HCT116 (cell line): ENCODE results near the gene LRP1B. TPM values are rescaled to one million over a fixed set of nuclear protein-coding genes. Genes with fewer than 3 reads are reported as not detected.

ENCODE experiments used
- ATAC-seq: fragments of 200-7000 bp; cut with Tn5 transposase; 2 replicates; pipeline ENCODE4 v1.9.1; 2020; ENCODE audit warnings: mild to moderate bottlenecking, moderate library complexity
- BruUV-seq: library from RNA; stranded (reverse); fragments of 400-500 nt; replicated peaks from 2 replicates; lab custom pipeline; 2021; lab: Mats Ljungman, UMichigan
- CTCF ChIA-PET: fragments of 300-600 bp; sonication (Branson Sonifier 250); formaldehyde crosslinking; loops from one replicate; lab custom pipeline; 2021; ENCODE audit warnings: antibody characterized with exemption; lab: Charles Lee
- POLR2A ChIA-PET: fragments of 300-600, 350-600 bp; sonication (Branson Sonifier 250); formaldehyde crosslinking; loops from one replicate; lab custom pipeline; 2021; ENCODE audit warnings: antibody characterized with exemption; lab: Charles Lee
- RAD21 ChIA-PET, 2 experiments: fragments of 300-600 bp; sonication (Branson Sonifier 250); formaldehyde crosslinking; loops; one replicate each; lab custom pipeline; 2023; ENCODE audit warnings: low total read pairs in 2 of 2; ENCODE audit not compliant: uncharacterized antibody in 2 of 2, unreplicated experiment in 2 of 2, low non-redundant PET in 1 of 2; lab: Charles Lee
- DNase-seq: peaks from one replicate; pipeline ENCODE4 v3.0.0-alpha.2; 2010; ENCODE audit warnings: low read depth, low spot score
- H2AFZ ChIP-seq: fragments of 200-600 bp; shearing (Covaris generic), sonication (generic); 2 replicates; pipeline ENCODE4 v1.6.1; 2017; ENCODE audit warnings: low read depth, mixed run types, mixed read lengths, antibody characterized with exemption, low read length; ENCODE audit not compliant: poor library complexity, severe bottlenecking
- H3K27ac ChIP-seq: 2 replicates; pipeline ENCODE4 v1.5.1; 2012; ENCODE audit warnings: low read depth, low read length
- H3K27me3 ChIP-seq: fragments of 200-600 bp; sonication (generic); 2 replicates; pipeline ENCODE4 v1.6.1; 2016; ENCODE audit warnings: mixed run types, low read length, mixed read lengths; ENCODE audit not compliant: insufficient read depth
- H3K36me3 ChIP-seq, 2 experiments: fragments of 200-500 bp in 1 of 2; fragments of 200-600 bp in 1 of 2; sonication (Bioruptor generic) in 1 of 2; sonication (generic) in 1 of 2; 2 replicates each; pipeline versions ENCODE4 v1.5.1 to v1.6.1; 2014 to 2016; ENCODE audit warnings: low read length in 2 of 2, inconsistent platforms in 1 of 2, mixed read lengths in 1 of 2, mixed run types in 1 of 2; ENCODE audit not compliant: insufficient read depth in 2 of 2, control insufficient read depth in 1 of 2
- H3K4me1 ChIP-seq, 2 experiments: fragments of 200-600 bp in 1 of 2; sonication (generic) in 1 of 2; 2 replicates each; pipeline versions ENCODE4 v1.5.1 to v1.6.1; 2012 to 2017; ENCODE audit warnings: low read length in 2 of 2, inconsistent platforms in 1 of 2, mild to moderate bottlenecking in 1 of 2, mixed read lengths in 1 of 2, mixed run types in 1 of 2, moderate library complexity in 1 of 2; ENCODE audit not compliant: insufficient read depth in 2 of 2, control insufficient read depth in 1 of 2
- H3K4me2 ChIP-seq: fragments of 200-600 bp; sonication (generic); 2 replicates; pipeline ENCODE4 v1.6.1; 2017; ENCODE audit warnings: mixed run types, low read length, mixed read lengths
- H3K4me3 ChIP-seq, 2 experiments: fragments of 200-600 bp in 1 of 2; sonication (generic) in 1 of 2; replicated peaks in 1 of 2; 2 replicates each; pipeline ENCODE4 v1.5.1; 2011 to 2016; ENCODE audit warnings: low read length in 2 of 2, control low read depth in 1 of 2, low read depth in 1 of 2, mild to moderate bottlenecking in 1 of 2, mixed read lengths in 1 of 2, mixed run types in 1 of 2
- H3K79me2 ChIP-seq: fragments of 200-600 bp; sonication (generic); 2 replicates; pipeline ENCODE4 v1.6.1; 2017; ENCODE audit warnings: mild to moderate bottlenecking, mixed run types, low read length, moderate library complexity, mixed read lengths; ENCODE audit not compliant: insufficient read depth
- H3K9ac ChIP-seq: fragments of 200-600 bp; sonication (generic); 2 replicates; pipeline ENCODE4 v1.6.1; 2016; ENCODE audit warnings: low read length, mixed read lengths
- H3K9me2 ChIP-seq: fragments of 200-600 bp; sonication (generic), shearing (Covaris generic); 2 replicates; pipeline ENCODE4 v1.6.1; 2017; ENCODE audit warnings: mixed run types, mild to moderate bottlenecking, moderate library complexity; ENCODE audit not compliant: insufficient read depth
- H3K9me3 ChIP-seq, 2 experiments: fragments of 200-500 bp in 1 of 2; fragments of 200-600 bp in 1 of 2; sonication (Bioruptor generic) in 1 of 2; sonication (generic) in 1 of 2; 2 replicates each; pipeline ENCODE4 v1.6.1; 2014 to 2017; ENCODE audit warnings: low read length in 2 of 2, mixed read lengths in 2 of 2, inconsistent platforms in 1 of 2, low read depth in 1 of 2, mild to moderate bottlenecking in 1 of 2, mixed run types in 1 of 2, moderate library complexity in 1 of 2; ENCODE audit not compliant: control insufficient read depth in 1 of 2, insufficient read depth in 1 of 2
- H4K20me1 ChIP-seq: fragments of 200-600 bp; sonication (generic), shearing (Covaris generic); 2 replicates; pipeline ENCODE4 v1.6.1; 2017; ENCODE audit warnings: mixed run types, mild to moderate bottlenecking, moderate library complexity; ENCODE audit not compliant: insufficient read depth
- CEBPB ChIP-seq: IDR thresholded peaks from 2 replicates; pipeline ENCODE4 v1.6.1; 2012; ENCODE audit warnings: low read depth
- EZH2 ChIP-seq: fragments of 200-600 bp; sonication (generic); IDR thresholded peaks from 2 replicates; pipeline ENCODE4 v1.6.1; 2017; ENCODE audit warnings: antibody characterized with exemption, mixed run types
- SIN3A ChIP-seq: IDR thresholded peaks from 2 replicates; pipeline ENCODE4 v1.6.1; 2012; ENCODE audit warnings: low read depth
- SP1 ChIP-seq: IDR thresholded peaks from 2 replicates; pipeline ENCODE4 v1.6.1; 2012; ENCODE audit warnings: low read depth
- intact Hi-C: fragments of 100-400 bp; cut with micrococcal nuclease; formaldehyde crosslinking; loops from 2 replicates; pipeline ENCODE4 v1.10.0; 2022
- total RNA-seq: library from RNA; stranded (reverse); gene quantifications from one replicate; pipeline ENCODE4 v1.2.1, GENCODE V29; 2021; ENCODE audit not compliant: unreplicated experiment
- TF ChIP-seq, protein P1 (sequence below): IDR thresholded peaks from 2 replicates; pipeline ENCODE4 v1.6.1; 2012; ENCODE audit warnings: low read depth
- TF ChIP-seq, protein P2 (sequence below), 3 experiments: fragments of 200-600 bp in 1 of 3; sonication (generic) in 1 of 3; IDR thresholded peaks in 2 of 3; conservative IDR thresholded peaks in 1 of 3; 2 replicates each; pipeline ENCODE4 v1.5.1; 2012 to 2017; ENCODE audit warnings: low read depth in 2 of 3, low read length in 2 of 3, antibody characterized with exemption in 1 of 3, borderline replicate concordance in 1 of 3, control low read depth in 1 of 3, mild to moderate bottlenecking in 1 of 3, mixed read lengths in 1 of 3, mixed run types in 1 of 3, moderate library complexity in 1 of 3; ENCODE audit not compliant: insufficient read depth in 1 of 3

LRP1B gene
- total RNA-seq, 1 experiment from 2014 or later: 0.34 TPM

DNA sequence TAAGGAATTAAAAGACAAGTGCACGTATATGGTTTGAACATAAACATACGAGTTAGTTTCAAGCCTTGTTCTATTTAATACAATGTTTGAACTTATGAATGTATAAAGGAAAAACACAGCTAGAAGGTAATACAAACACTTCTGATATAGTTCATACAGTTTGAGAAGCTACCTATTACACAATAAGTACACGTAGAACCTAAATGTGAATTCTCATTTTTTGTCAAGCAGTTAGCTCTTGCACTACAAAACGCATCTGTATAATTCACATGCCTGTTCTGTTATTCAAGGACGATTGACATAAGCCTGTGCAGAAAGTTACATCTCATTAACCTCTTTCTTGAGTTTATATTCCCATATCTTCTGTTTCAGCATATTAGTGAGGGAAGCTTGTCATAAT, 2.7 kb downstream of the LRP1B start:
- H3K4me2 ChIP-seq: no peak overlapping the region
- intact Hi-C loops: no loop called here
- no peak overlapping the region for H3K9ac ChIP-seq
- H3K4me1 ChIP-seq: peaks cover 0 to 5% of the 10 kb centered on the region in 2 experiments; a peak in 1 of 4 replicates
- no peaks in the 10 kb centered on the region for H3K79me2 ChIP-seq
- H3K27me3 ChIP-seq: no peaks in the 10 kb centered on the region
- H2AFZ ChIP-seq: no peak overlapping the region
- DNase-seq: no peak
- TF ChIP-seq SP1 (no peak), EZH2 (no peak), CEBPB (no peak), SIN3A (no peak)
- TF ChIP-seq, protein P1, sequence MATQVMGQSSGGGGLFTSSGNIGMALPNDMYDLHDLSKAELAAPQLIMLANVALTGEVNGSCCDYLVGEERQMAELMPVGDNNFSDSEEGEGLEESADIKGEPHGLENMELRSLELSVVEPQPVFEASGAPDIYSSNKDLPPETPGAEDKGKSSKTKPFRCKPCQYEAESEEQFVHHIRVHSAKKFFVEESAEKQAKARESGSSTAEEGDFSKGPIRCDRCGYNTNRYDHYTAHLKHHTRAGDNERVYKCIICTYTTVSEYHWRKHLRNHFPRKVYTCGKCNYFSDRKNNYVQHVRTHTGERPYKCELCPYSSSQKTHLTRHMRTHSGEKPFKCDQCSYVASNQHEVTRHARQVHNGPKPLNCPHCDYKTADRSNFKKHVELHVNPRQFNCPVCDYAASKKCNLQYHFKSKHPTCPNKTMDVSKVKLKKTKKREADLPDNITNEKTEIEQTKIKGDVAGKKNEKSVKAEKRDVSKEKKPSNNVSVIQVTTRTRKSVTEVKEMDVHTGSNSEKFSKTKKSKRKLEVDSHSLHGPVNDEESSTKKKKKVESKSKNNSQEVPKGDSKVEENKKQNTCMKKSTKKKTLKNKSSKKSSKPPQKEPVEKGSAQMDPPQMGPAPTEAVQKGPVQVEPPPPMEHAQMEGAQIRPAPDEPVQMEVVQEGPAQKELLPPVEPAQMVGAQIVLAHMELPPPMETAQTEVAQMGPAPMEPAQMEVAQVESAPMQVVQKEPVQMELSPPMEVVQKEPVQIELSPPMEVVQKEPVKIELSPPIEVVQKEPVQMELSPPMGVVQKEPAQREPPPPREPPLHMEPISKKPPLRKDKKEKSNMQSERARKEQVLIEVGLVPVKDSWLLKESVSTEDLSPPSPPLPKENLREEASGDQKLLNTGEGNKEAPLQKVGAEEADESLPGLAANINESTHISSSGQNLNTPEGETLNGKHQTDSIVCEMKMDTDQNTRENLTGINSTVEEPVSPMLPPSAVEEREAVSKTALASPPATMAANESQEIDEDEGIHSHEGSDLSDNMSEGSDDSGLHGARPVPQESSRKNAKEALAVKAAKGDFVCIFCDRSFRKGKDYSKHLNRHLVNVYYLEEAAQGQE: no peak
- TF ChIP-seq, protein P2, sequence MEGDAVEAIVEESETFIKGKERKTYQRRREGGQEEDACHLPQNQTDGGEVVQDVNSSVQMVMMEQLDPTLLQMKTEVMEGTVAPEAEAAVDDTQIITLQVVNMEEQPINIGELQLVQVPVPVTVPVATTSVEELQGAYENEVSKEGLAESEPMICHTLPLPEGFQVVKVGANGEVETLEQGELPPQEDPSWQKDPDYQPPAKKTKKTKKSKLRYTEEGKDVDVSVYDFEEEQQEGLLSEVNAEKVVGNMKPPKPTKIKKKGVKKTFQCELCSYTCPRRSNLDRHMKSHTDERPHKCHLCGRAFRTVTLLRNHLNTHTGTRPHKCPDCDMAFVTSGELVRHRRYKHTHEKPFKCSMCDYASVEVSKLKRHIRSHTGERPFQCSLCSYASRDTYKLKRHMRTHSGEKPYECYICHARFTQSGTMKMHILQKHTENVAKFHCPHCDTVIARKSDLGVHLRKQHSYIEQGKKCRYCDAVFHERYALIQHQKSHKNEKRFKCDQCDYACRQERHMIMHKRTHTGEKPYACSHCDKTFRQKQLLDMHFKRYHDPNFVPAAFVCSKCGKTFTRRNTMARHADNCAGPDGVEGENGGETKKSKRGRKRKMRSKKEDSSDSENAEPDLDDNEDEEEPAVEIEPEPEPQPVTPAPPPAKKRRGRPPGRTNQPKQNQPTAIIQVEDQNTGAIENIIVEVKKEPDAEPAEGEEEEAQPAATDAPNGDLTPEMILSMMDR (IDR thresholded peaks at IDR 0.05 in 2 of 3, conservative IDR thresholded peaks at IDR 0.05 in 1 of 3; ENCODE audit: borderline replicate concordance in 1 of 3, insufficient read depth in 1 of 3, low read depth in 2 of 3, low read length in 2 of 3): no peak
- no TSS peak for BruUV-seq
- POLR2A ChIA-PET: no interaction called here
- no peaks in the 10 kb centered on the region for H4K20me1 ChIP-seq
- no peak overlapping the region for H3K27ac ChIP-seq
- CTCF ChIA-PET: interaction anchor here (1.3 to 2.7 kb wide), 2 partner anchors 12 to 15 kb away, joined by 3 to 8 read pairs; no protein-coding TSS in a partner anchor
- ATAC-seq: no peak
- H3K4me3 ChIP-seq: no peak overlapping the region
- H3K9me3 ChIP-seq: no peaks in the 10 kb centered on the region
- no peaks in the 10 kb centered on the region for H3K36me3 ChIP-seq
- RAD21 ChIA-PET: no interaction called here
- H3K9me2 ChIP-seq: no peaks in the 10 kb centered on the region
